ENCODE measurements around the gene ANKMY2. TPM values are rescaled to one million over a fixed set of nuclear protein-coding genes. Genes with fewer than 3 reads are reported as not detected.

Gene ANKMY2
- total RNA-seq, 3 donors from 2014 or later, result 19.5 to 25.8 (median 22.8) TPM

DNA sequence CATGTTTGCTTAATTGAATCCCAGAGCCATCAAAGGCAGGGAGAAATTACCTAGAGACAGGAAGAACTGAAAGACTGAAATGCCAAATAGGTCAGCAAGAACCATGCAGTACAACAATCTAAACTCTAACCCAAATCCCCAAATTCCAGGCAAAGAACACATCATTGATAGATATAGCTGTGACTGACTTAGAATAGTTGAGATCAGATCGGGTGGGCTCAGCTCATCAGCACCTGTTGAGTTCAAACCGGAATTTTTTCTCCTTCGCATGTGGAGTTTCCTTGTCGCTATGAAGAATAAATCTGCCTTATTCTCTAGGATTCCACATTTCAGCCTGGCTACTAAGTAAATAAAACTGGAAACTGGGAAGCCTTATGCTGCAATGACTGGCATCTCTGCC is 1.4 kb downstream of the ANKMY2 start:
- Histone ChIP-seq H3K9me3 (no peaks in the 10 kb centered on the region), H3K36me3 (ENCODE audit: low read depth) (no peaks in the 10 kb centered on the region), H3K4me1 (ENCODE audit: low read depth) (peaks cover 19% of the 10 kb centered on the region), H3K4me3 (peak overlapping the region; percentile 52)
- intact Hi-C loops (cut with DNase I, micrococcal nuclease), result no loop called here
- no peak for TF ChIP-seq CTCF (IDR thresholded peaks at IDR 0.05)
- ATAC-seq, result no peak
- no peak for DNase-seq

DNA sequence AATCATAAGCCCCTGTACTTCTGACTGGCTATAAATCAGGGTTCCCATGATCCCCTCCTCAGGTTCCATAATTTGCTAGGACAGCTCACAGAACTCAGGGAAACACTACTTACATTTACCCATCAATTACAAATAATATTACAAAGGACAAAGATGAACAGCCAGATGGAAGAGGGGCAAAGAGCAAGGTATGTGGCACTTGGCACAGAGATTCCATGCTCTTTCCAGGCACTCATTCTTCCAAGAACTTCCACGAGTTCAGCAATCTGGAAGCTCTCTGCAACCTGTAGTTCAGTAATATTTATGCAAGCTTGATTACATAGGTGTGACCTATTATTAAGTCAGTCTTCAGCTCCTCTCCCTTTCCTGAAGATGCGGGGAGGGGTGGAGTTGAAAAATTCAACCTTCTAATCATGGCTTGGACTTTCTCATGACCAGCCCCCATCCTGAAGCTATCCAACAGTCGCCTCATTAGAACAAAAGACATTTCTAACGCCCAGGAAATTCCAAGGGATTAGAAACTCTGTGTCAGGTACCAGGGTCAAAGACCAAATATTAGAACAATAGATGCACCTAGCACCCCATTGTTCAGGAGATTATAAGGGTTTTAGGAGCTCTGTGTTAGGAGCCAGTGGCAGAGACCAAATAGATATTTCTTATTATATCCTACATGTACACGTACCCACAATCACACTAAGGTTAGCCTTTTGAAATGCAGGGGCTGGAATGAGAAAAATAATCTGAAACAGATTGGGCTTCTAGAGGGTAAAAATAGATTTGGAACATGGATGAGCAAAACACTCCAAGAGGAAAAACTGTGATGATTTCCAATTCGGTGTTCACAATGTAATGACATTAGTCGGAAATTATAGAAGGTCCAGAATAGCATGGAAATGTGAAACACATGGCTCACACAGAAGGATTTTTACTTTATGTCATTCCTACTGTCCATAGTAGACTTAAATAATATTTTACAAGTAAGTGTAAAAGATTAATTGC is 7.0 kb downstream of the ANKMY2 start:
- peaks cover 36% of the 10 kb centered on the region for H3K4me1 ChIP-seq (ENCODE audit: low read depth)
- no peaks in the 10 kb centered on the region for H3K9me3 ChIP-seq
- ATAC-seq (no peak), DNase-seq (no peak)
- H3K4me3 ChIP-seq, result no peak overlapping the region
- TF ChIP-seq CTCF (IDR thresholded peaks at IDR 0.05), result no peak
- intact Hi-C loops (cut with DNase I, micrococcal nuclease), result no loop called here
- H3K36me3 ChIP-seq (ENCODE audit: low read depth), result no peaks in the 10 kb centered on the region

- no peak overlapping the region for H3K4me3 ChIP-seq
- DNase-seq, result no peak
- no peaks in the 10 kb centered on the region for H3K36me3 ChIP-seq (ENCODE audit: low read depth)
- no peak for ATAC-seq
- peaks cover 28% of the 10 kb centered on the region for H3K4me1 ChIP-seq (ENCODE audit: low read depth)
- intact Hi-C loops (cut with DNase I, micrococcal nuclease), result no loop called here
- TF ChIP-seq CTCF (IDR thresholded peaks at IDR 0.05), result no peak
- H3K9me3 ChIP-seq, result no peaks in the 10 kb centered on the region
Measured at GRCh38 chr7:16637379-16637778, 8.2 kb downstream of the ANKMY2 start.

GRCh38 chr7:16636555-16637101 is 8.9 kb downstream of the ANKMY2 start:
- TF ChIP-seq CTCF (IDR thresholded peaks at IDR 0.05), result no peak
- peaks cover 28% of the 10 kb centered on the region for H3K4me1 ChIP-seq (ENCODE audit: low read depth)
- H3K36me3 ChIP-seq (ENCODE audit: low read depth), result no peaks in the 10 kb centered on the region
- DNase-seq (no peak), ATAC-seq (peak; percentile 31)
- H3K4me3 ChIP-seq, result no peak overlapping the region
- no peaks in the 10 kb centered on the region for H3K9me3 ChIP-seq
- intact Hi-C loops (cut with DNase I, micrococcal nuclease), result no loop called here

DNA sequence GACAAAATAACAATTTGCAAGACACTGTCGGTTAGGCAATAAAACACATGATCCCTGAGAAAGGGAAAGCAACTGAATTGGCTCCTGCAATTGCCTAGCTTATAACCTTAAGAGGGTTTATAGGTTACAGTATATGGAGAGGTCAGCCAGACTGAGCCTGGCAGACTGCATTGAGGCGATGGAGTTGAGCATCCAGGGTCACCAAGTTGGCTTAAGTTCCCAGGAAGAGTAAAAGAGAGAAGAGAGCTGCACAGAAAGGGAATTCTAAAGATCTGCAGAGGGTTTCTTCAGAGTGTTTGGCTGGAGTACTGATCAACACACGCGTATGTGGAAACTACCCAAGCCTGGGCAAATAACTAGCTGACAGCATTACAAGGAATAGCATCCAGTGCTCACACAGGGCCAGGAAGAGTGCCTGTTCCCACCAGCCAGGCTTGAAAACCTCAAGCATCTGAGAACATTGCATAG is 11.2 kb downstream of the ANKMY2 start:
- no peak for TF ChIP-seq CTCF (IDR thresholded peaks at IDR 0.05)
- ATAC-seq (peak; percentile 95), DNase-seq (peak in 1 of 3 donors; percentile 52)
- no peak overlapping the region for H3K4me3 ChIP-seq
- H3K36me3 ChIP-seq (ENCODE audit: low read depth), result no peaks in the 10 kb centered on the region
- intact Hi-C loops (cut with DNase I, micrococcal nuclease), result no loop called here
- H3K4me1 ChIP-seq (ENCODE audit: low read depth), result peaks cover 28% of the 10 kb centered on the region
- H3K9me3 ChIP-seq, result no peaks in the 10 kb centered on the region
